Anterior cingulate cortex (tissue), 58 donors: ENCODE data around the gene RXRA.

Experiments
- DNase-seq, 58 donors: peaks; one replicate each; lab custom pipeline; 2025; lab: John Stamatoyannopoulos, UW

RXRA gene

DNA sequence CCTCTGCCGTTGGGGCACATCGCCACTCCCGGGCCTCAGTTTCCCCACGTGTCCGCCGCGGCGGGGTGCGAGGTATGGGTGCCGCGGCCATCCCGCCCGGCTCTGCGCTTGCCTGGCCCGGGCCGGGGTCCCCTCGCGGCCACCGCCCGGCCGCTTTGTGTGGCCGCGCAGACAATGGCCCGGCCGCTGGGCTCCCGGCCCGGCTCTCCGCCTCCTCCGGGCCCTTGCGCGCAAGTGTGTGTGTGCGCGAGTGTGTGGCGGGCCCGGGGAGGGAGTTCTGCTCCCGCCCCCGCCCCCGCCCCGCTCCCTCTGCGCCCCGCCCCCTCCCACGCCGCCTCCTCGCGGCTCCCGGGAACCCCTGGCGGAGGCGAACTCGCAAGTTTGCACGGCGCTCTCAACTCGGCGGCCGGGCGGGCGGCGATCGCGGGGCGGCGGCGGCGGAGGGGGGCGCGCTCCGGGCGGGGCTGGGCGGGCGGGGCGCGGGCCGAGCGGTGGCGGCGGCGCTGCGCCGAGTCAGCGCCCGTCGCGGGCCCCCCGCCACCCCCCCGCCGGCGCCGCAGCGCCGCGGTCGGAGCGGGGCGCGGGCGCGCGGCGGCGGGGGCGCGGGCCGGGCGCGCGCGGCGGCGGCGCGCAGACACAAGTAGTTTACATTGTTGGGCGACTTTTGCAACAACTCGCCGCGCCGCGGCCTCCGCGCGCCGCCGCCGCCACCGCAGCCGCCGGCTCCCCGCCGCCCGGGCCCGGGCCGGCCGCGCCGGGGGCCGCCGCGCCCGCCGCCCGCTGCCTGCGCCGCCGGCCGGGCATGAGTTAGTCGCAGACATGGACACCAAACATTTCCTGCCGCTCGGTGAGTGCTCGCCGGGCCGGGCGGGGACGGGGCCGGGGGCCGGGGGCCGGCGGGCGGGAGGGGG, at the start of gene RXRA:
RXRA (plus strand) TSS at position 643 of the 911 bp plus-strand sequence; CDS start at position 820, 177 bp downstream.
- peak in 49 of 58 donors; percentile 35 to 80 (median 67) for DNase-seq

GRCh38 chr9:134278286-134278685, 48.0 kb upstream of the RXRA start:
- no peak for DNase-seq

- DNase-seq, result no peak
Observed at GRCh38 chr9:134278974-134279640, 47.1 kb upstream of the RXRA start.

GRCh38 chr9:134282138-134282650, 44.1 kb upstream of the RXRA start:
- DNase-seq, result no peak

DNA sequence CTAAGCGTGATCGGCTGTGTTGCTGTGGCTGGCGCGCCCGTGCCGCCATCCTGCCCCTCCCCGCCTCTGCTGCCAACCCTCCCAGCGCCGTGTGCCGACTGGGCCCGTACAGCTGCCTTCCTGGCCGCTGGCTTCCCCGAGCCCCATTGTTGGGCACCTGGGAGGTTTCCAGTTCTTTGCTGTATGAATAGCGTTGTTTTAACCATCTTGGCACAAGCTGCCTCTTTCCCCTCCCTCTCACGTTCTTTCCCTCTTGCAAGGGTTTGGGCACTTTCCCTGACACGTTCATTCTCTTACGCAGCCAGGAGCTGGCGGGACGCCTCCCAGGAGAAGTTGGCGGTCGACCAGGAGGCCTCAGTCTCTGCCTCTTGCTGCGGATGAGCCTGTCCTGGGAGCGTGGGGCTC, 43.1 kb upstream of the RXRA start:
- peak in 57 of 58 donors; percentile 12 to 93 (median 76) for DNase-seq

- DNase-seq, result no peak
Observed at GRCh38 chr9:134283692-134284265, 42.5 kb upstream of the RXRA start.

DNA sequence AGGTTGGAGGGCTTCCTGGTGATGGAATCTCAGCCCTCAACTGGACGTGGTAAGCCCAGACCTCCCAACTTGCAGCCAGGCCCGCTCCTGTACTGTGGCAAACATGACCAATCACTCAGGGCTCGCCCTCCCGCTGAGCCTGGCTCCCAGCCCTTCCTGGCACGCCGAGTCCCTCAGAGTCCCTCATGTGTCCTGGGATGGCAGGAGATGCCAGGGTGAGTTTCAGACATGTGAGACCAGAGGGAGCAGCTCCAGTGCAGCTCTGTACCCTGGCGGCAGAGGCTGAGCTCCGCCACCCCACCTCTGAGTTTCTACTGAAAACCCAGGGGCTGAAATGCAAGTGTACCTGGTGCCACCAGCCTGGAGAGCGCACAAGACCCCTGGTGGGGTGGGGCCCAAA, 42.0 kb upstream of the RXRA start:
- no peak for DNase-seq

DNA sequence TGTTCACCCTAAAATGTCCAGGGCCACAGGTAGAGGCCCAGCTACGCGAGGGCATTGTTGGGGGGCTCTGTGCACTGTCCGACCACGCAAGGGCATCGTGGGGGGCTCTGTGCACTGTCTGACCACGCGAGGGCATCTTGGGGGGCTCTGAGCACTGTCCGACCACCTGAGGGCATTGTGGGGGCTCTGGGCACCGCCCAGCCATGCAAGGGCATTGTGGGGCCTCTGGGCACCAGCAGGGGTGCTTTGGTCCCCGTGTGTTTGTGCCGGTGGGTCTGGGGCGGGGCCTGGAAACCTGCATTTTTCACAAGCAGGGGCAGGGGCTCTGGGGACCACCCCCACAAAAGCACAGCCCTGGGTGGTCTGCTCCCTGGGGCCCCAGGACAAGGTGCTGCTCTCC, 41.5 kb upstream of the RXRA start:
- no peak for DNase-seq

GRCh38 chr9:134285215-134285845, 40.9 kb upstream of the RXRA start:
- no peak for DNase-seq

- peak in 2 of 58 donors; percentile 12 to 25 for DNase-seq
Observed at GRCh38 chr9:134286471-134287245, 39.6 kb upstream of the RXRA start.

GRCh38 chr9:134287591-134288491, 38.4 kb upstream of the RXRA start:
- no peak for DNase-seq

DNA sequence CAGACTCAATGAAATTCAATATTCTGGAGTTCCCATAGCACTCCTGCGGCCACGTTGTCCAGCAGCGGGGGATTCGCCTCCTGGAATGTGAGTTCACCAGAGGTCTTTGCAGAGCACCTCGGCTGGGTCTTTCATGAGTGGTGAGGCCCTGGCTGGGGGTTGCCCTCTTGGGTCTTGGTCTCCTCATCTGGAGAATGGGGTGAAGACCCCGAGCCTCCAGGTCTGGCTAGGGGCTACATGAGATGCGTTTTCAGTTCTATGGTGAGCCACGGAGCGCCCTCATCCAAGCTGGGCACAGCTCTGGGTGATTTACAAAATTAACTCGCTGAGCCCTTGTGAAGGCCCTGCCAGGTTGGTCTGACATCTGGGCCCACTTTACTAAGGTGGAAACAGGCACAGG, 37.5 kb upstream of the RXRA start:
- no peak for DNase-seq

DNA sequence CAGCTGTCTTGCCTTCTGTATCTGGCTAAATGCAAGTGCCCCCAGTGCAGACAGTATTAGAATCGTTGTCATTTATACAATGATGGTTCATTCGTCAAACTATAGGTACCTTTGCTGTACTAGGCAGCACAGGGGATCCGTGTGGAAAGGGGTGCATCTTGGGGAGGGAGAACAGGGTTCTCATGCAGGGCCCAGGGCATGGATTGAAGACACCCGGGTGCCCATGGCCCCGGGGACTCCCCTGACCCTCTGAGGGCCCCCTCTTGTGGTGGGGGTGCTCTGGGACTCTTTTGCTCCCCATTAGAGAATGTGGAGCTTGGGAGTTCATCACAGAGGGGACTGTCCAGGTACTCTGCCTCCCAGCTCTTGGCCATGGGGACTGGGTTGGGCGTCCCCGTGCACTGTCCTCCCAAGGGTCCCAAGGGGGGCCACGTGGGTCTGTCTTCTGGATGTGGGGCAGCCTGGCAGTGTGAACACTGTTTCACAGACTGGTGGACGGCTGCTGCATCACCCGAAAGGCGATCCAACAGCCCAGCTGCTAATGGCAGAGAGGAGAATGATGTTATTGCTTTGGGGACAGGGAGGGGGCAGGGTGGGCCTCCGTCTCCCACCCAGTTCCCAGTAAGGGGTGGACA, 36.9 kb upstream of the RXRA start:
- no peak for DNase-seq

DNA sequence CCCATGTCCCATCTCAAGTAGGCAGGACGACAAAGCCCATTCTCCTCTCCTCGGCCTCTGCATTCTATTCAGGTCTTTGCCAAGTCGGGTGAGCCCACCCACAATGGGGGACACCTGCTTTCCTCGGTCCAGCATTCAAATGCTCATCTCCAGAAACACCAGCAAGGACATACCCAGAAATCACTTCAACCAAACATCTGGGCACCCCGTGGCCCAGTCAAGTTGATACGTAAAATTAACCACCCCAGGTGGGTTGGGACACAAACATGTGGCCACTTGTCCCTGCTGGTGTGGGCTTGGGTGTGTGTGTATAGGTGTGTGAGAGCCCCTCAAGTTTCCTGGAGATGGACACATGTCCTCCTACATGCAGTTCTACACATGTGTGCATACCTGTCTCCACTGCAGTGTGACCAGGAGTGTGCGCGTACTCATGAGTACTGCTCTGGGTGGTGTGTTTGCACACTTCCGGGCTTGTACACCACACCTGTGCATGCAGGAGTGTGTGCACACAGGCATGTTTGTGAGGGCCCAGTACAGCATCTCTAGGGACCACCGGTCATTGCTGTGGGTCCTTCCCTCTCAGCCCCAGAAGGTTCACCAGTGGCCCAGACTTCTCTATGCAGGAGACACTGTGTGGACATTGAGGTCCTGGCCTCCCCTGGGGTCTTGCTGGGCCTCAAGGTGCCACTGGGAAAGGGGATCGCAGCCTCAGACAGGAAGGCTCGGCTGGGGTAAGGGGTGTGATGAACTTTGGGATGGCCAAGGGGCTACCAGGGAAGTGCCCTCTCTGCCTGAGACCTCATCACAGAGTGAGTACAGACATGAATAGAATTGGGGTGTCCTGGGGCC, 35.4 kb upstream of the RXRA start:
- no peak for DNase-seq

- DNase-seq, result no peak
Observed at GRCh38 chr9:134291452-134291881, 34.8 kb upstream of the RXRA start.

DNA sequence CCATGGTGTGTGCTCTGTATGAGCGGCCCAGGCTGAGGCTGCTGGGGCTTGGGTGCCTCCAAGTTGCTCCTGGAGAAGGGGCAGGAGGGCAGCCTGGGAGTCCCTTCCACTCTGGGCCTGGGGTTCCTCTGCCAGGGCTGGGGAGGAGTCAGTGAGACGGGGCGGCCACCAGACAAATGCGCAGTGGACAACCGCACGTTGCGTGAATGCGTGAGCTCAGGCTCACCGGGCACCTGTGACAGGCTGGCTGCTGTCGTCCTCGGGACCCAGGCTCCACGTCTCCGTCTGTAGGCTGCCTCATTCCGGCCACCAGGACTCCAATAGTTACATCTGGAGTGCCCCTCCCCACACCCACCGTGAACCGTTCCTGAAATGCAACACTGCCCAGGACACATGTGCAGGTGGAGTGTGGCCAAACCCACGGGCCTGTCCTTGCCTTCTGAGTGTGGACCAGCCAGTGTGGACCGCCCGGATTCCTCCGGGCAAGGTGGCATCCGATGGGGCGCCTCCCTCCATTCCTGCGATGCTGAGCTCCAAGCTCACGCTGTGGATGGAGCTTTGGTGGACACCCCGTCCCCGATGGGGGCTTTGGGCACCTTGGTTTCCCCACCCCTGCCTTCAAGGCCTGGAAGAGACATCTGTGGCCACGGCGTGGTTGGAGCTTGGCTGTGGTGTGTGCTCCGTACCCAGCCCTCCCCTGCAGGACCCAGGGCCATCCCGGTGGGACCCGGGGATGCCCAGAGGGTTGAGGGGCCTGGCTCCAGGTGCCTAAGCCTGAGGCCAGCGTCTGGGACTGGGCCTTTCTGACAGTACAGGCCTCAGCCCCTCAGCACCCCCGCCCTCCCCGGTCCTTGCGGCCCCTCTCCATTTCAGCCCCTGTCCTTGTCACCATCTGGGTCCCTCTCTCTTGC, 34.0 kb upstream of the RXRA start:
- no peak for DNase-seq
